M059J (cell line): ENCODE data around the gene PCF11. TPM values are rescaled to one million over a fixed set of nuclear protein-coding genes. Genes with fewer than 3 reads are reported as not detected.
"Not testable (repeated sequence)": the region's sequence is repeated elsewhere in the genome, so short reads cannot be mapped to it uniquely, and the experiment has no call there.

Experiments
- DNase-seq: peaks from one replicate; pipeline ENCODE4 v3.0.0-alpha.2; 2012; ENCODE audit warnings: low read depth
- total RNA-seq: library from RNA; depleted of rRNA; stranded (reverse); fragments of >200 nt; shearing (Covaris generic); gene quantifications from 2 replicates; pipeline ENCODE4 v1.2.3, GENCODE V29; 2014

Gene PCF11
- total RNA-seq, 1 experiment from 2014 or later, result 16.5 TPM

DNA sequence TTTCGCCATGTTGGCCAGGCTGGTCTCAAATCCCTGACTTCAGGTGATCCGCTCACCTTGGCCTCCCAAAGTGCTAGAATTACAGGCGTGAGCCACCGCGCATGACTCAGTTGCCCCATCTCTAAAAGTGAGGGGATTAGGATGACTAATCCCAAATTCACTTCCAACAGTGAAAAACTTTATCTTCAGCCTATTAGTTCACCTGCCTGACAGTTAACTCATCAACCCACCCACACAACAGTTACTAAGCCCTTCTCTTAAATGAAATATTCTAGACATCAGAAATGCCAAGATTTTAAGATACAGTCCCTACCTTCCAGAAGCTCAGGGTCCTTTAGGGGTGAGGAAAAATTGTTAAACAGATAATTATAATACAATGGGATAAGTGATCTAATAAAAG lies 34.6 kb downstream of the PCF11 start:
- no peak for DNase-seq

- DNase-seq, result no peak
Measured at GRCh38 chr11:83191986-83192385, 35.1 kb downstream of the PCF11 start.

GRCh38 chr11:83192606-83193245 lies 35.8 kb downstream of the PCF11 start:
- no peak for DNase-seq

DNA sequence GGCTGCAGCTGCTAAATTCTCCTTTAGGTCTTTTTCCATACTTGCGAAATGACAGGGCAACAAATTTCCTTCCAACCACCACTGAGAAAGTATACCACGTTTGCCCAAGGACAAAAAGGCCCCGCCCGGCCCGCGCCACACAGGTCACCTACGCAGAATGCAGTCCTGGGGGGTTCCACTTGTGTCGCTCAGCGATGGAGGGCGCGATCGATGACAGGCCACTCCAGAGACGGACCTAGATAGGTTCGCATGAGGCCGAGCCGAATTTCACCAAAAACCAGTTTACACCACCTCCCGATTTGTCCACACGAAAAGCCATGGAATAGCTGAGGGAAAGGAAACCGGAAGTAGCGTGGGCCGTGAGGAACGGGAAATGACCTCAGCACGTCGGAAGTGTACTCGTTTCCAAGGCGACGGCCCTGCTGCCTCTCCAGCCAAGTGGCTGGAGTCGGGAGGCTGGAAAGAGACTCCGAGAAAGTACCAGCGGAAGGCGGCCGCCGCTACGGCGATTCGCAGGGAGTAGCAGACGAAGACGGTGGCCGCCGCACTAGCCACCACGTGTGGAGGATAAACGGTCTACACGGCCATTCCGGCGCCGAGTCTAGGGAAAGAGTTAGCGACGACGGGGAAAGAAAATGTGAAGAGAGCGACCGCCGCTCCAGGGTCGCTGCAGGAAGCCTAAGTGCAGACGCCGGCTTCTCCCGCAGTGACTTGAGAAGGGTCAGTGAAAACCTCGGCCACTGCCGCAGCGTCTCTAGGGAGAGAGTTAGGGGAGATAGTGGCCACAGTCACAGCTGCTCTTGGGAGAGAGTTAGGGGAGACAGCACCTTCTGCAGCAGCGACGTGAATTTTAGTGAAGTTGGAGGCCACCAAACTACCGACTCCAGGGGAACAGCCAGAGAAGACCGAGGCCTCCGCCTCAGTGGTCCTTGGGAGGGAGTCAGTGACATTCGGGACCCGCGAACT lies 36.7 kb downstream of the PCF11 start, which contains the start of gene ANKRD42:
ANKRD42 (plus strand) TSS at position 398 of the 966 bp plus-strand sequence. CDS start 959 bp downstream, outside the sequence.
- DNase-seq, result peak; percentile 97

- DNase-seq, result peak; percentile 79
Measured at GRCh38 chr11:83194281-83195142, 37.6 kb downstream of the PCF11 start.

- DNase-seq, result peak; percentile 17
Measured at GRCh38 chr11:83195143-83195466, 38.2 kb downstream of the PCF11 start.

GRCh38 chr11:83195649-83196048 lies 38.7 kb downstream of the PCF11 start:
- no peak for DNase-seq

DNA sequence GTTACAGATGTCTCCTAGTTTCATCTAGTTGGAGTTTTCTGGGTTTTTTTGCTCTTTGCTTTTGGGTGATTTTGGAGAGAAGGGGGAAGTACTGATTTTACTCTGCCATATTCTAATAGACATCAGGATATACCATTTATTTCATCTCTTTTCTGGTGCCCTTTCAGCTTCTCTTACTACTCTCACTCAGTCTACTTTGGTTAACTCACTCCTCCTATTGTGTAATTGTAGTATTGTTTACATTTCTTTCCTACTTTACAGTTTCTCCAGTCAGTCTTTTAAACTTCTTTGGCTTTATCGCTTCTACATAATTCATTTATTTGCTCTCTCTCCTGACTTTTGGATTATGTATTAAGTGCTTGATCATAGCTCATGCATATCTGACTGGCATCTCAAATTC lies 43.1 kb downstream of the PCF11 start:
- DNase-seq, result no peak

DNA sequence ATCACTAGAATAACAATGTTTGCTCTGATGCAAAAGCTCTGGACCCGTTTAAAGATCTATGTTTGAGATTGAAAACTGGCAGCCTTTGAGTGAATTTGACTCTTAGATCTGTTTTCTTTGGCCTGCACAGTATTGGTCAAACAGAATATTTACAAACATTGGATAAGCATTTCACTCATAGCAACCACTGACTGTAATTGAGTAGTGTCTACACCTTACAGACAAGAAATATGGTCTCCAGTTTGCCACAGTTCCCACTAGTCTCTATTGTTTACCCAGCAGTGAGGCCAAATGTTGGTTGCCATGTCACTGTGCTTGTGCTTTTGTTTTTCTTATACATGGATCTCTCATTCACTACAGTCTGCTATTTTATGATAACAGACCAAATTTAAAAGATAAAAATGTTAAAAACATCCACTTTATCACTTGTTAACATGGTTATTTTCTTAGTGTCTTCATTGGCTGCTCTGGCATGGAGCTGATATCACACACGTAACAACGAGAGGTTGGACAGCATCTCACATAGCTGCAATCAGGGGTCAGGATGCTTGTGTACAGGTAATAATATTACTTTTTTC lies 48.8 kb downstream of the PCF11 start:
- no peak for DNase-seq

GRCh38 chr11:83206221-83206620 lies 49.3 kb downstream of the PCF11 start:
- DNase-seq, result no peak

DNA sequence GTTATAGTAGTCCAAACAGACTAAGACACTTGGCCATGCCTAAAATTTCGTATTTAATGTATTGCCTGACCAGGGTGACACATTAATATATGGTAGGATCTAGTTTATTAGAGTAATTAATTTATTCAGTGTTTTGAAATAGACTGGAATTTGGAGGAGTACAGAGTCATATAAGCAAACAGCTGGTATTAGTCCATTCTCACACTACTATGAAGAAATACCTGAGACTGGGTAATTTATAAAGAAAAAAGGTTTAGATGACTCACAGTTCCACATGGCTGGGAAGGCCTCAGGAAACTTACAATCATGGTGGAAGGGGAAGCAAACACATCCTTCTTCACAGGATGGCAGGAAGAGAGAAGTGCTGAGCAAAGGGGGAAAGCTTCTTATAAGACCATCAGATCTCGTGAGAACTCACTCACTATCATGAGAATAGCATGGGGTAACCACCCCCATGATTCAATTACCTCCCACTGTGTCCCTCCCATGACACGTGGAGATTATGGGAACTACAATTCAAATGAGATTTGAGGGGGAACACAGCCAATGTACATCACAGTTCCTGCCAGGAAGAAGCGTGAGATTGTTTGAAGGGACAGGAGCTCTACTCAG lies 49.9 kb downstream of the PCF11 start:
- DNase-seq, result not testable (repeated sequence)

DNA sequence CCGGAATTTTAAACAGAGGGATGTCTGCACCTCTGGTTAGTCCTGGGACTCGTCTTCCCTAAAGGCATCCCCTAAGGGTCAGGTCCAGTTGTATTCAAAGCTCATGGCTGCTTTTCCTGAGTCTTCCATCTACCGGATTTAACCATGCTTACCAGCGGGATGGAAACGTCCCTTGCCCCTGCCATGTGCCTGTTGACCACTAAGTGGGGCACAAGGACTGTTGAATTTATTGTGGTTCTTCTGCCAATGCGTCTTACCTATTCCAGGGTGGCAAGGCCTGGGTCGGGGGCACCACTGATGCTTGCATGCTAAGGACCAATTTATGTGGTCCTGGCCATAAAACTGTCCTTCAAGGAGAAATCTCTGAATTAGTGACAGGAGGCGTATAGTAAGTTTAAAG lies 62.2 kb downstream of the PCF11 start:
- peak; percentile 25 for DNase-seq

GRCh38 chr11:83220260-83220659 lies 63.3 kb downstream of the PCF11 start:
- peak; percentile 71 for DNase-seq

- no peak for DNase-seq
Measured at GRCh38 chr11:83221694-83222093, 64.8 kb downstream of the PCF11 start.

- DNase-seq, result peak; percentile 13
Measured at GRCh38 chr11:83222499-83222898, 65.6 kb downstream of the PCF11 start.

DNA sequence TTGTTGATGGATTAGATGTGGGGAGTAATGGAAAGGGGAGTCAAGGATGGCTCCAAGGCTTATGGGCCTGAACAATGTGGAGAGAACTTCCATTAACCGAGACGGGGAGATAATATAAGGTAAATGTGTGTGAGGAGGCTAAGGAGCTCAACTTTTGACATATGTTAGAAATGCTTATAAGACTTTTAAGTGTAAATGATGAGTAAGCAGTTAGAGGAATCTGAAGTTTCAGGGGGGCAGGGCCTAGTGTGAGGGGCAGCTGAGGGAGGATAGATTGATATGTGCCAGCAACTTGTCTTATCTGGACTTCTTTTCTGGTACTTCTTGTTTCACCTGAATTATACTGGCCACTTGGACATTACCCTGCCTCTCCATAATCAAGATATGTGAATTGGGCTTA lies 66.5 kb downstream of the PCF11 start:
- DNase-seq, result no peak

- DNase-seq, result no peak
Measured at GRCh38 chr11:83235825-83236224, 78.9 kb downstream of the PCF11 start.
